ENCODE data around the gene TRPM7.
"Not testable (repeated sequence)": the region's sequence is repeated elsewhere in the genome, so short reads cannot be mapped to it uniquely, and the experiment has no call there.

Gene TRPM7

DNA sequence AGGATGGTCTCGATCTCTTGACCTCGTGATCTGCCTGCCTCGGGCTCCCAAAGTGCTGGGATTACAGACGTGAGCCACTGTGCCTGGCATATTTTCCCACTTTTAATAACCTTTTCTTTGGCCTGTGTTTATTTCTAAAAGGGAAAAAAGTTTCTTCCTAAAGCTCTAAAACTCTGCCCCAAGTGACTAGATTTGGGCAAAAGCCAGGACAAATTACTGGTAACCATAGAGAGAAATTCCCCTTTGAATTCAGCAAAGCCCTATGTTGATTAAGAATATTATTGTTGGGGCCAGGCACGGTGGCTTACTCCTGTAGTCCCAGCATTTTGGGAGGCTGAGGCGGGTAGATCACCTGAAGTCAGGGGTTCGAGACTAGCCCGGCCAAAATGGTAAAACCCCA is 11.5 kb upstream of the TRPM7 start:
- H3K36me3 ChIP-seq (ENCODE audit: control insufficient read depth, insufficient read depth, low read length), result no peaks in the 10 kb centered on the region
- no peak overlapping the region for H3K27ac ChIP-seq (ENCODE audit: insufficient read depth, low read length, poor library complexity, severe bottlenecking)
- H3K4me3 ChIP-seq (ENCODE audit: insufficient read depth, low read depth, low read length, poor library complexity, severe bottlenecking), result no peak overlapping the region
- no peaks in the 10 kb centered on the region for H3K4me1 ChIP-seq (ENCODE audit: control insufficient read depth, insufficient read depth, low read length, poor library complexity, severe bottlenecking)
- no peak for DNase-seq
- no peaks in the 10 kb centered on the region for H3K9me3 ChIP-seq (ENCODE audit: control insufficient read depth, low read length)
- no peaks in the 10 kb centered on the region for H3K27me3 ChIP-seq (replicated peaks; ENCODE audit: control insufficient read depth, insufficient read depth, low read length, poor library complexity, severe bottlenecking)

DNA sequence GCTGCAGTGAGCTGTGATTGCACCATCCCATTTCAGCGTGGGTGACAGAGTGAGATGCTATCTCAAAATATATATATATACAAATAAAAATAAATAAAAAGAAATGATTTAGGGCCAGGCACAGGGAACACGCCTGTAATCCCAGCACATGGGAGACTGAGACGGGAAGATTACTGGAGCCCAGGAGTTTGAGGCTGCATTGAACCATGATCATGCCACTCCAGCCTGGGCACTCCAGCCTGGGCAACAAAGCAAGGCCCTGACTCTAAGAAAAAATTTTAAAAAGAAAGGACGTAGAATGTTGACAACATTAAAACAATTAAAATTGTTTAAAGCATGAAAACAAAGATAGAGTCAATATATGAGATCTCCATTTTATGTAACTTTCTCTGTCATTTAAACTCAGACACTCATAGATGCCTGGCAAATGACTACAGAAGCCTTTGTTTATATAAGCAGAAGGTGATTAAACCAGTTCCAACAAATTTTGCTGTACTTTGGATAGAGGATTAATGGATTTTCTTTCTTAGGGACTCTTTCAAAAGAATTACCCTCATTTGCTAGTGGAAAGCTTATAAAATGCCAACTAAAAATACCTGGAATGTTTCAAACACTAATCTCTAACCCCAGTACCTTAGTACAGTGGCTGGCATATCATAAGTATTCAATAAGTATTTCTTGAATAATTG is 10.7 kb upstream of the TRPM7 start:
- Histone ChIP-seq H3K27ac (ENCODE audit: insufficient read depth, low read length, poor library complexity, severe bottlenecking) (no peak overlapping the region), H3K27me3 (replicated peaks; ENCODE audit: control insufficient read depth, insufficient read depth, low read length, poor library complexity, severe bottlenecking) (no peaks in the 10 kb centered on the region)
- no peak for DNase-seq

DNA sequence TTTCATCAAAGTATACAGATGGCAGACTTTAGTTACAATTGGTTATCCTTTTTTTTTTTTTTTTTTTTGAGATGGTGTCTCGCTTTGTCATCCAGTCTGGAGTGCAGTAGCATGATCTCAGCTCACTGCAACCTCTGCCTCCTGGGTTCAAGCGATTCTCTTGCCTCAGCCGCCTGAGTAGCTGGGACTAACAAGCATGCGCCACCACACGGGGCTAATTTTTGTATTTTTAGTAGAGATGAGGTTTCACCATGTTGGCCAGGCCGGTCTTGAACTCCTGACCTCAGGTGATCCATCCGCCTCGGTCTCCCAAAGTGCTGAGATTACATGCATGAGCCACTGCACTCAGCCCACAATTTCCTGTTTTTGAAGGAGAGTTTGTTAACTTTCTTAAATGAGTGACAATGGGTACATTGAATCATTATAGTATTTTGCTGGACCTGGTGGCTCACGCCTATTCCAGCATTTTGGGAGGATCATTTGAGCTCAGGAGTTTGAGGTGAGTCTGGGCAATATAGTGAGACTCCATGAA is 8.1 kb upstream of the TRPM7 start:
- H3K4me3 ChIP-seq (ENCODE audit: insufficient read depth, low read depth, low read length, poor library complexity, severe bottlenecking); H3K4me1 ChIP-seq (ENCODE audit: control insufficient read depth, insufficient read depth, low read length, poor library complexity, severe bottlenecking); H3K27me3 ChIP-seq (replicated peaks; ENCODE audit: control insufficient read depth, insufficient read depth, low read length, poor library complexity, severe bottlenecking); H3K27ac ChIP-seq (ENCODE audit: insufficient read depth, low read length, poor library complexity, severe bottlenecking); H3K9me3 ChIP-seq (ENCODE audit: control insufficient read depth, low read length); H3K36me3 ChIP-seq (ENCODE audit: control insufficient read depth, insufficient read depth, low read length): not testable (repeated sequence)
- DNase-seq, result peak in 1 of 3 donors; percentile 8

More for the DNA sequence above, 10.7 kb upstream of the TRPM7 start:
- Histone ChIP-seq H3K9me3 (ENCODE audit: control insufficient read depth, low read length) (no peaks in the 10 kb centered on the region), H3K36me3 (ENCODE audit: control insufficient read depth, insufficient read depth, low read length) (no peaks in the 10 kb centered on the region), H3K4me1 (ENCODE audit: control insufficient read depth, insufficient read depth, low read length, poor library complexity, severe bottlenecking) (no peaks in the 10 kb centered on the region), H3K4me3 (ENCODE audit: insufficient read depth, low read depth, low read length, poor library complexity, severe bottlenecking) (no peak overlapping the region)

DNA sequence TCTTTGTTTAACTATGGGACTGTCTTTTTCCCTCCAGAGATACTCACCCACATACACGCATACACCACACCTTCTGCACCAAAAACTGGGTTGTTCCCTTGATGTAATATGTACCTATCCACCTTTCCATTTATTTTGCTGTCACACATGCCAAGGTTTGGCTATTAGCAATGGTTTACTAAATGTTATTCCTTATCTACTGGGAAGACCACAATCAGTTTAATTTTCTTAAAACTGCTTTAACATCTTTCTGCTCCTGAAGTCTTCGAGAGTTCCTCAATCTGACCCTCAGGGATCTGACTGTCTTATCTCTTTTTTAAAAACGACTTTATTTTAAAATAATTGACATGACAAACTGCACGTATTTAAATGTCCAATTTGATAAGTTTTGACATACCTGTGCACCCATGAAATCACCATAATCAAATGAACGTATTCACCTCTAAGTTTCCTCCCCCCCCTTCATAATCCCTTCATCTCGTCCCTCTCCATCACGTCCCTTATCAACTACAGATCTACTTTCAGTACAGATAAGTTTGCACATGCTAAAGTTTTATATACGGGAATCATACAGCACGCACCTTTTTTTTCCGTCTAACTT is 805 bp upstream of the TRPM7 start:
- Histone ChIP-seq H3K4me3 (ENCODE audit: insufficient read depth, low read depth, low read length, poor library complexity, severe bottlenecking) (peak overlapping the region; percentile 97), H3K4me1 (ENCODE audit: control insufficient read depth, insufficient read depth, low read length, poor library complexity, severe bottlenecking) (peaks cover 27% of the 10 kb centered on the region), H3K27ac (ENCODE audit: insufficient read depth, low read length, poor library complexity, severe bottlenecking) (peak overlapping the region; percentile 97), H3K27me3 (replicated peaks; ENCODE audit: control insufficient read depth, insufficient read depth, low read length, poor library complexity, severe bottlenecking) (no peaks in the 10 kb centered on the region), H3K36me3 (ENCODE audit: control insufficient read depth, insufficient read depth, low read length) (no peaks in the 10 kb centered on the region), H3K9me3 (ENCODE audit: control insufficient read depth, low read length) (no peaks in the 10 kb centered on the region)
- no peak for DNase-seq

DNA sequence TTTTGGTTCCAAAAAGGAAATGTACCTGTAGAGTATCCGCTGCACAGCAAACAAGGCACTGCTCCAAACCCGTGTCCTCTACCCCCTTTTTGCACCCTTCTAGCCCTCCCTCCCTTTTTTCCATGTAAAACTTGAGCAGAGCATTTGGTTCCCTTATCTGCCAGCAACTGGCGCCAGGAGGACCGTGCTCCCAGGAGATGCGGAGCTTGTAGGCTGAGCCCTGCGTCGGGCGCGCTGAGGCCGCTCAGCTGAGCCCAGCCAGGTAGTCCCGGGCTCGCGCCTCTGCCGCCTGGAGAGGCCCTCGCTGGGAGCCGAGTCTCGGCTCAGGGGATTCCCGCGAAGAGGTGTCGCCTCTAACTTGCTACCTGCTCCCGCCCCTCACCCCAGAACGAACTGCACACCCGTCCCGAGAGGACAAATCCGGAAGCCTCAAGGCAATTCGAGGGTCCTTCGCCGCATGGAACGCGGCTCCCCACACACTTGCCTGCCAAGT is 575 bp downstream of the TRPM7 start:
- peak; percentile 69 to 73 (median 72) for DNase-seq
- H3K36me3 ChIP-seq (ENCODE audit: control insufficient read depth, insufficient read depth, low read length), result no peaks in the 10 kb centered on the region
- H3K9me3 ChIP-seq (ENCODE audit: control insufficient read depth, low read length), result no peaks in the 10 kb centered on the region
- no peaks in the 10 kb centered on the region for H3K27me3 ChIP-seq (replicated peaks; ENCODE audit: control insufficient read depth, insufficient read depth, low read length, poor library complexity, severe bottlenecking)
- peaks cover 27% of the 10 kb centered on the region for H3K4me1 ChIP-seq (ENCODE audit: control insufficient read depth, insufficient read depth, low read length, poor library complexity, severe bottlenecking)
- peak overlapping the region; percentile 97 for H3K27ac ChIP-seq (ENCODE audit: insufficient read depth, low read length, poor library complexity, severe bottlenecking)
- H3K4me3 ChIP-seq (ENCODE audit: insufficient read depth, low read depth, low read length, poor library complexity, severe bottlenecking), result peak overlapping the region; percentile 97

DNA sequence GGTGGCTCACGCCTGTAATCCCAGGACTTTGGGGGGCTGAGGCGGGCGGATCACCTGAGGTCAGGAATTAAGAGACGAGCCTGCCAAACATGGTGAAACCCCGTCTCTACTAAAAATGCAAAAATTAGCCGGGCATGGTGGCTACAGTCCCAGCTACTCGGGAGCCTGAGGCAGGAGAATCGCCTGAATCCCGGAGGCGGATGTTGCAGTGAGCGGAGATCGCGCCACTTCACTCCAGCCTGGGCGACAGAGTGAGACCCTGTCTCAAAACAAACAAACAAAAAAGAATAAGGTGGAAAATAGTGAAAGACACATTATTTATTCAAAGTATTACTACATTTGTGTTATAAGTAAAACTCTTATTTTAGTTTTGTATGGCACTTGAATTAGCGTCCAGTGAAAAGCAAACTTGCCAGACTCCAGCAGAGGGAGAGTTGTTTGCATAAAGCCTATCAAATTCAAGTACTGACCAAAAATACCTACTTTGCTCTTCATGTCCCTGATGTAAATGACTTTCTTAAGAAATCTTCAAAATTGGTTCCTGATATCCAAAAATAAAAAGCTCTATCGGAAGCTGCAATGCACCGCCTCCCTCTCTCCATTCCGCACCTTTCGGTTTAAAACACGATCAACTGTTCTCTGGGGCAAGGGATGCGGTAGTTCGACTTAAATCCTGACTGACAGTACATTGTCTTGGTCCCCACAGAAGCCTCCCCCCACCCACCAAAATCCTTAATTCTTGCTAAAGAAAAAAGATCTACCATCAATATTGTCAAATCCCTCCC is 1.2 kb downstream of the TRPM7 start:
- H3K36me3 ChIP-seq (ENCODE audit: control insufficient read depth, insufficient read depth, low read length), result no peaks in the 10 kb centered on the region
- no peak for DNase-seq
- H3K9me3 ChIP-seq (ENCODE audit: control insufficient read depth, low read length), result no peaks in the 10 kb centered on the region
- no peaks in the 10 kb centered on the region for H3K27me3 ChIP-seq (replicated peaks; ENCODE audit: control insufficient read depth, insufficient read depth, low read length, poor library complexity, severe bottlenecking)
- H3K4me3 ChIP-seq (ENCODE audit: insufficient read depth, low read depth, low read length, poor library complexity, severe bottlenecking), result peak overlapping the region; percentile 97
- H3K4me1 ChIP-seq (ENCODE audit: control insufficient read depth, insufficient read depth, low read length, poor library complexity, severe bottlenecking), result peaks cover 27% of the 10 kb centered on the region
- peak overlapping the region; percentile 97 for H3K27ac ChIP-seq (ENCODE audit: insufficient read depth, low read length, poor library complexity, severe bottlenecking)

DNA sequence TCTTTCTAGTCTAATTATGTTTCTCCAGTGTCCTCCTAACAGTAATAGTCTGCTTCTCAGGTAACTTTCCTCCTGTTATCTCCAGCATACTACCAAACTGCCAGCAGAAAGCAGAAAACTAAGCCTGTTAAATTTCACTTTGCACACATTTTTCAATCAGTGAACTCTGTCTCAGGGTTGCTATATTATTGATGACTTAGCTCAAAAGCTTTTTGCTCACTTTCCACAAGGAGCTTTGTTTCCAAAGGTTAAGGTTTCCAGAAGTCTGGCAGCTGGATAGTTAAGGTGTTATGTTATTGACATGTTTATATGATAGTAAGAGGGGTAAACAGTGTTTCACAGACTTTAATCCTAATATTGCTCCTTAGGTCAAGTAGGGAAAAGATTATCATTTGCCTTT is 5.1 kb downstream of the TRPM7 start:
- DNase-seq, result no peak
- no peak overlapping the region for H3K4me3 ChIP-seq (ENCODE audit: insufficient read depth, low read depth, low read length, poor library complexity, severe bottlenecking)
- no peaks in the 10 kb centered on the region for H3K36me3 ChIP-seq (ENCODE audit: control insufficient read depth, insufficient read depth, low read length)
- no peaks in the 10 kb centered on the region for H3K27me3 ChIP-seq (replicated peaks; ENCODE audit: control insufficient read depth, insufficient read depth, low read length, poor library complexity, severe bottlenecking)
- H3K9me3 ChIP-seq (ENCODE audit: control insufficient read depth, low read length), result no peaks in the 10 kb centered on the region
- peaks cover 17% of the 10 kb centered on the region for H3K4me1 ChIP-seq (ENCODE audit: control insufficient read depth, insufficient read depth, low read length, poor library complexity, severe bottlenecking)
- H3K27ac ChIP-seq (ENCODE audit: insufficient read depth, low read length, poor library complexity, severe bottlenecking), result no peak overlapping the region

DNA sequence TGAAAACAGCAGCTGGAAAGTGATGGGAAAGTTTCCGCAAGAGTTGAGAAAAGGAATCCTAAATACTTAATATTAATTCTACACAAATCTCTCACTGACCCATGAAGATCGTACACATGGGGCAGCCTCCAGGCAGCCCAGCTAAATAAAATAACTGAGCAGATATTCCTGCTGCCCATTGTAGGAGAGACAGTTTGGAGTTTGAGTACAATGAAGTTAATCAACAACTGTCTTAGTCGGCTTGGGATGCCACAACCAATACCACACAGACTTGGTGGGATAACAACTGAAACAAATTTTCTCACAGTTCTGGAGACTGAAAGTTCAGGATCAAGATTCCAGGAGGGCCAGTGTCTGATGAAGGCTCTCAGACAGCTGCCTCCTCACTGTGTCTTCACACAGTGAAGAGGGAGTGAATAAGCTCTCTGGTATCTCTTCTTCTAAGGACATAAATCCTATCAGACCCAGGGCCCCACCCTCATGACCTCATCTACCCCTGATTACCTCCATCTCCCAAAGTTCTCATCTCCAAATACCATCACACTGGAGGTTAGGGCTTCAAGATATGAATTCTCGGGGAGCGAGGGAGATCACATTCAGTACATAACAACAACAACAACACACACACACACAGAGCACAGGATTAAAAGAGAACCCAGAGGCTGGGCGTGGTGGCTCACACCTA is 9.7 kb downstream of the TRPM7 start:
- DNase-seq, result no peak
- H3K4me3 ChIP-seq (ENCODE audit: insufficient read depth, low read depth, low read length, poor library complexity, severe bottlenecking), result no peak overlapping the region
- peaks cover 5% of the 10 kb centered on the region for H3K36me3 ChIP-seq (ENCODE audit: control insufficient read depth, insufficient read depth, low read length)
- no peaks in the 10 kb centered on the region for H3K27me3 ChIP-seq (replicated peaks; ENCODE audit: control insufficient read depth, insufficient read depth, low read length, poor library complexity, severe bottlenecking)
- H3K4me1 ChIP-seq (ENCODE audit: control insufficient read depth, insufficient read depth, low read length, poor library complexity, severe bottlenecking), result no peaks in the 10 kb centered on the region
- H3K9me3 ChIP-seq (ENCODE audit: control insufficient read depth, low read length), result no peaks in the 10 kb centered on the region
- no peak overlapping the region for H3K27ac ChIP-seq (ENCODE audit: insufficient read depth, low read length, poor library complexity, severe bottlenecking)

DNA sequence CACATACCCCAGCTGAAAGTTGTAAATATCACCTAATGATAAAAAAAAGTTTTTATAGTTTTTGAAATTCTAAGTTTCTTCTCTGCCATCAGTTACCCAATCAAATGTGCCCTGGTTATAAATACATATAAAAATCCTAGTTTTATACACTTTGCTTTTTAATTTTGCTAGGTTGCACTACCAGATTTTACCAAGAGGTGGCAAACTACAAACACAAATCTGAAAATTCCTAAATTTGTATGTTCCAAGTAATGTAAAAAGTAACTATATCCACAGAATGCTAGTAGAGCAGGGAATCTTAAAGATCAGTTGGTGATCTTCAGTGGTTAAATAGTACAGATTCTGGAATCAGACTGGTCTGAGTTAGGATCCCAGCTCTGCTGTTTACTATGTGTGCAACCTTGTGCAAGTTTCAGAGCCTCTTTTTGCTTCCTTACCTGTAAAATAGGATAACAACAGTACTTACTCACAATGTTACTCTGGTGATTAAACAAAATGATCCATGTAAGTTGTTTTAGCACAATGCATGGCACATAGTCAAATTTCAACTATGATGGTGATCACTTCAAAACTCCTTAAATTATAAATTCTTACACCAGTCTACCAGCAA is 11.0 kb downstream of the TRPM7 start:
- Histone ChIP-seq H3K9me3 (ENCODE audit: control insufficient read depth, low read length) (no peaks in the 10 kb centered on the region), H3K4me3 (ENCODE audit: insufficient read depth, low read depth, low read length, poor library complexity, severe bottlenecking) (no peak overlapping the region), H3K27me3 (replicated peaks; ENCODE audit: control insufficient read depth, insufficient read depth, low read length, poor library complexity, severe bottlenecking) (no peaks in the 10 kb centered on the region), H3K36me3 (ENCODE audit: control insufficient read depth, insufficient read depth, low read length) (peaks cover 5% of the 10 kb centered on the region), H3K4me1 (ENCODE audit: control insufficient read depth, insufficient read depth, low read length, poor library complexity, severe bottlenecking) (no peaks in the 10 kb centered on the region), H3K27ac (ENCODE audit: insufficient read depth, low read length, poor library complexity, severe bottlenecking) (no peak overlapping the region)
- no peak for DNase-seq

All from effector memory CD4-positive, alpha-beta T cell (primary cell).